ENCODE measurements around the gene LIPG. TPM values are rescaled to one million over a fixed set of nuclear protein-coding genes. Genes with fewer than 3 reads are reported as not detected.

LIPG gene
- total and polyA plus RNA-seq, 8 donors = 8.8 to 47.1 (median 14.7) TPM

- intact Hi-C loops (cut with DNase I) = no loop called here
- no peak for TF ChIP-seq CTCF (IDR thresholded peaks at IDR 0.05)
- Histone ChIP-seq H3K4me1 (no peaks in the 10 kb centered on the region), H3K36me3 (no peaks in the 10 kb centered on the region), H3K27ac (no peak overlapping the region), H3K9me3 (no peaks in the 10 kb centered on the region), H3K4me3 (no peak overlapping the region), H3K27me3 (no peaks in the 10 kb centered on the region)
- ATAC-seq (no peak), DNase-seq (no peak)
Measured at GRCh38 chr18:49524349-49524748, 37.5 kb upstream of the LIPG start.

DNA sequence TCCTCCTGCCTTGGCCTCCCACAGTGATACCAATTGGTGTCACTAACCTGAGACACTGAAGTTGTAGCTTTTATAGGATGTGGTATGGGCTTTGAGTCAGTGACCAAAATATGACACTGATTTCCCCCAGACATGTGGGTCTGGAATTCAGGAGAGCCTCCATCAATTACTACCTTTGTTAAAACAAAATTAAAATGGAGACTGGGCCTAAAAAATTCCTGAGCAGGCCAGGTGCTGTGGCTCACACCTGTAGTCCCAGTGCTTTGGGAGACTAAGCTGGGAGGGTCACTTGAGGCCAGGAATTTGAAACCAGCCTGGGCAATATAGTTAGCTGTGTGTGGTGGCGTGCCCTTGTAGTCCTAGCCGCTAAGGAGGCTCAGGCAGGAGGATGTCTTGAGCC, 36.9 kb upstream of the LIPG start:
- Histone ChIP-seq H3K9me3 (no peaks in the 10 kb centered on the region), H3K4me1 (no peaks in the 10 kb centered on the region), H3K36me3 (no peaks in the 10 kb centered on the region), H3K27me3 (no peaks in the 10 kb centered on the region), H3K27ac (no peak overlapping the region), H3K4me3 (no peak overlapping the region)
- intact Hi-C loops (cut with DNase I) = no loop called here
- TF ChIP-seq CTCF (IDR thresholded peaks at IDR 0.05) = no peak
- DNase-seq (no peak), ATAC-seq (no peak)

- intact Hi-C loops (cut with DNase I) = no loop called here
- no peak for ATAC-seq
Measured at GRCh38 chr18:49525981-49526380, 35.9 kb upstream of the LIPG start.

DNA sequence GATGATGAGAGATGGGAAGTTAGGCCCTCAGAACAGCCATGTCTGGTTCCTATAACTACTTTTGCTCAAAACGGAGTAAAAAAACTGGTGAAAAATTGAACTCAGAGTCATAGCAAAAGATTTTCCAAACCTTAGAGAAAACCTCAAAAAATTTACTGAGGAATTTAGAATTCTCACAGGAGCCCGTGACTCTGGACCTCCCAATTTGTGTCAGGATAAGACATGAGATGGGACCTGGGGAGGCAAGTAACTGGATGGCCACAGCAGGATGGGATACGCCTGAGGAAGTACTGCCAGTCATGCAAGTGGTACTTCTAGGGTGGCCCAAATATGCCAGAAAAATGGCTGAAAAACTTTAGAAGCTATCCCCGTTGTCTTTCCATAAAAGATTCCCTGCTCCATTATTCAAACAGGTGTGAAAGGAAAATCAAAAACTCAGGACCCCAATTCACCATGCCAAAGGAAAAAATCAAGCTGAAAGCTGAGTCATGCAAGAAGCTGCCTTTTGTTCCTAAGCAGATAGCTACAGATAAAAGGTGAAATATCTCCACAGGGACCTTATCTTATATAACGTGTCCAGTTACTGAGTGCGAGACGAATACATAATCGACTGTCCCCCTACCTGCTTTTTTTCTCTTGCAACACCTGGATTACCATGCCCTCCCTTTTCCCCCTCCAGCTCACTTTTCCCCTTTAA, 34.1 kb upstream of the LIPG start:
- ATAC-seq = no peak
- no peak overlapping the region for H3K4me3 ChIP-seq
- no peak for DNase-seq
- H3K36me3 ChIP-seq = no peaks in the 10 kb centered on the region
- TF ChIP-seq CTCF (IDR thresholded peaks at IDR 0.05) = no peak
- no peaks in the 10 kb centered on the region for H3K4me1 ChIP-seq
- H3K27me3 ChIP-seq = no peaks in the 10 kb centered on the region
- H3K9me3 ChIP-seq = no peaks in the 10 kb centered on the region
- no peak overlapping the region for H3K27ac ChIP-seq
- intact Hi-C loops (cut with DNase I) = no loop called here

More at GRCh38 chr18:49525981-49526380, 35.9 kb upstream of the LIPG start:
- Histone ChIP-seq H3K36me3 (no peaks in the 10 kb centered on the region), H3K9me3 (no peaks in the 10 kb centered on the region), H3K27ac (no peak overlapping the region), H3K4me3 (no peak overlapping the region), H3K4me1 (no peaks in the 10 kb centered on the region), H3K27me3 (no peaks in the 10 kb centered on the region)
- no peak for DNase-seq
- TF ChIP-seq CTCF (IDR thresholded peaks at IDR 0.05) = no peak

DNA sequence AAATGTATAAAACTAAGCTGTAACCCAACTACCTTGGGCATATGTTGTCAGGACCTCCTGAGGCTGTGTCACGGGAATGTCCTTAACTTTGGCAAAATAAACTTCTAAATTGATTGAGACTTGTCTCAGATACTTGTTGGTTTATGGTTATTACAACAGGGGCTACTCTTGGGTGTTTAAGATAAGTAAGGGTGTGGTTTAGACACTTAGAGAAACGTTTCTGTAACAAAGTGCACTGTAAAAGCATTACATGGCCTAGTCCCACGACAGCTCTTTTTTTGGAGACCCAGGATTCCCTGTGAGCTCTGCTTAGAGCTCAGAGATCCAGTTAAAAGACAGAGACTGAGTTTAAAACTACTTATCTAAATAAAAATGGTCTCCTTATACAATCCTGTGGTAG, 32.3 kb upstream of the LIPG start:
- no peak overlapping the region for H3K27ac ChIP-seq
- ATAC-seq = no peak
- no peaks in the 10 kb centered on the region for H3K27me3 ChIP-seq
- no peaks in the 10 kb centered on the region for H3K36me3 ChIP-seq
- no peak for TF ChIP-seq CTCF (IDR thresholded peaks at IDR 0.05)
- intact Hi-C loops (cut with DNase I) = no loop called here
- no peak for DNase-seq
- H3K9me3 ChIP-seq = peaks cover 0 to 2% of the 10 kb centered on the region in 2 donors
- H3K4me1 ChIP-seq = no peaks in the 10 kb centered on the region
- H3K4me3 ChIP-seq = no peak overlapping the region

Data from left lung (tissue), 10 donors.